H1 (cell line): ENCODE results near the gene IL17RA.

Experiments
- BACH1 ChIP-seq: IDR thresholded peaks from 2 replicates; pipeline ENCODE4 v1.6.1; 2012; ENCODE audit warnings: low read length, improper control_type of control experiment
- CHD2 ChIP-seq: IDR thresholded peaks from 2 replicates; pipeline ENCODE4 v1.6.1; 2012; ENCODE audit warnings: low read length, improper control_type of control experiment
- CTCF ChIP-seq, 3 experiments: IDR thresholded peaks; 1 replicate in 2 of 3; 2 replicates in 1 of 3; pipeline versions ENCODE4 v1.5.1 to v1.6.1; 2011; ENCODE audit warnings: low read length in 3 of 3, mild to moderate bottlenecking in 3 of 3, inconsistent platforms in 2 of 3, low read depth in 1 of 3, moderate library complexity in 1 of 3; ENCODE audit not compliant: insufficient read depth in 1 of 3; ENCODE audit errors: control extremely low read depth in 1 of 3

DNA sequence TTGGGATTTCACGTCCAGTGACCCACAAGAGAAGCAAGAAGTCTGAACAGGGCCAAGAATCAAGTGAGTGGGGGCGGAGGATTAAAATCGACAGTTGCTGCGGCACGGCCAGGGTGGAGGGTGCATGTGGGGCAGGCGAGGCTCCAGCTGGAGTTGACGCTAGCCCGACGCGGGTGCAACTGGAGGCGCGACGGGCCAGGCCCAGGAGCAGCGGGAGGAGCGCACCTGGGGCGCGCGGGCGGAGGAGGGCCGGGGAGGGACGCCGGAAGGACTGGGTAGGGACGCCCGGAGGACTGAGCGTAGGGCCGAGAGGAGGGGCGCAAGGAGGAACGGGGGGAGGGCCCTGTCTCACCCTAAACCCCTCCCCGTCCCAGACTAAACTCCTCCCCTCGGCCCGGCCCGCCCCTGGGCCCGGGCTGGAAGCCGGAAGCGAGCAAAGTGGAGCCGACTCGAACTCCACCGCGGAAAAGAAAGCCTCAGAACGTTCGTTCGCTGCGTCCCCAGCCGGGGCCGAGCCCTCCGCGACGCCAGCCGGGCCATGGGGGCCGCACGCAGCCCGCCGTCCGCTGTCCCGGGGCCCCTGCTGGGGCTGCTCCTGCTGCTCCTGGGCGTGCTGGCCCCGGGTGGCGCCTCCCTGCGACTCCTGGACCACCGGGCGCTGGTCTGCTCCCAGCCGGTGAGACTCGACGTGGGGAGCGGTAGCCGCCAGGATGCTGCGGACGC, at the start of gene IL17RA:
- TF ChIP-seq CTCF (IDR thresholded peaks at IDR 0.05; ENCODE audit: control extremely low read depth in 1 of 3, insufficient read depth in 1 of 3, low read depth in 1 of 3, low read length in 3 of 3) (no peak; a peak in 1 of 4 replicates), BACH1 (no peak), CHD2 (no peak)
